ENCODE measurements around the gene GHR. TPM values are rescaled to one million over a fixed set of nuclear protein-coding genes. Genes with fewer than 3 reads are reported as not detected.
A peak's percentile ranks its signal among the peaks of the same experiment; 100 is the strongest.

GHR gene
- total RNA-seq, 1 experiment from 2014 or later: 60.6 TPM

GRCh38 chr5:42499016-42499415 is 75.8 kb downstream of the GHR start:
- in situ Hi-C loops (cut with HindIII; ENCODE audit: low pct_unique_long_range_greater_than_20kb, low sequenced_read_pairs): no loop called here
- DNase-seq (ENCODE audit: low read depth, low spot score): no peak

GRCh38 chr5:42500003-42500599 is 76.9 kb downstream of the GHR start:
- no peak for DNase-seq (ENCODE audit: low read depth, low spot score)
- in situ Hi-C loops (cut with HindIII; ENCODE audit: low pct_unique_long_range_greater_than_20kb, low sequenced_read_pairs): no loop called here

GRCh38 chr5:42502613-42503470 is 79.6 kb downstream of the GHR start:
- in situ Hi-C loops (cut with HindIII; ENCODE audit: low pct_unique_long_range_greater_than_20kb, low sequenced_read_pairs): no loop called here
- DNase-seq (ENCODE audit: low read depth, low spot score): no peak

GRCh38 chr5:42506662-42507061 is 83.4 kb downstream of the GHR start:
- in situ Hi-C loops (cut with HindIII; ENCODE audit: low pct_unique_long_range_greater_than_20kb, low sequenced_read_pairs): no loop called here
- DNase-seq (ENCODE audit: low read depth, low spot score): no peak

GRCh38 chr5:42507451-42508097 is 84.3 kb downstream of the GHR start:
- in situ Hi-C loops (cut with HindIII; ENCODE audit: low pct_unique_long_range_greater_than_20kb, low sequenced_read_pairs): no loop called here
- no peak for DNase-seq (ENCODE audit: low read depth, low spot score)

- no peak for DNase-seq (ENCODE audit: low read depth, low spot score)
- in situ Hi-C loops (cut with HindIII; ENCODE audit: low pct_unique_long_range_greater_than_20kb, low sequenced_read_pairs): no loop called here
Observed at GRCh38 chr5:42513246-42513645, 90.0 kb downstream of the GHR start.

GRCh38 chr5:42514754-42515153 is 91.5 kb downstream of the GHR start:
- in situ Hi-C loops (cut with HindIII; ENCODE audit: low pct_unique_long_range_greater_than_20kb, low sequenced_read_pairs): no loop called here
- DNase-seq (ENCODE audit: low read depth, low spot score): peak; percentile 50

- in situ Hi-C loops (cut with HindIII; ENCODE audit: low pct_unique_long_range_greater_than_20kb, low sequenced_read_pairs): no loop called here
- DNase-seq (ENCODE audit: low read depth, low spot score): no peak
Observed at GRCh38 chr5:42515504-42515903, 92.3 kb downstream of the GHR start.

- in situ Hi-C loops (cut with HindIII; ENCODE audit: low pct_unique_long_range_greater_than_20kb, low sequenced_read_pairs): no loop called here
- DNase-seq (ENCODE audit: low read depth, low spot score): no peak
Observed at GRCh38 chr5:42516282-42517042, 93.2 kb downstream of the GHR start.

GRCh38 chr5:42517164-42517563 is 93.9 kb downstream of the GHR start:
- in situ Hi-C loops (cut with HindIII; ENCODE audit: low pct_unique_long_range_greater_than_20kb, low sequenced_read_pairs): no loop called here
- DNase-seq (ENCODE audit: low read depth, low spot score): no peak

GRCh38 chr5:42518595-42519221 is 95.5 kb downstream of the GHR start:
- in situ Hi-C loops (cut with HindIII; ENCODE audit: low pct_unique_long_range_greater_than_20kb, low sequenced_read_pairs): no loop called here
- DNase-seq (ENCODE audit: low read depth, low spot score): no peak

GRCh38 chr5:42520203-42520602 is 97.0 kb downstream of the GHR start:
- in situ Hi-C loops (cut with HindIII; ENCODE audit: low pct_unique_long_range_greater_than_20kb, low sequenced_read_pairs): no loop called here
- peak; percentile 69 for DNase-seq (ENCODE audit: low read depth, low spot score)

GRCh38 chr5:42520957-42521356 is 97.7 kb downstream of the GHR start:
- DNase-seq (ENCODE audit: low read depth, low spot score): peak; percentile 97
- in situ Hi-C loops (cut with HindIII; ENCODE audit: low pct_unique_long_range_greater_than_20kb, low sequenced_read_pairs): no loop called here

GRCh38 chr5:42521406-42521805 is 98.2 kb downstream of the GHR start:
- no peak for DNase-seq (ENCODE audit: low read depth, low spot score)
- in situ Hi-C loops (cut with HindIII; ENCODE audit: low pct_unique_long_range_greater_than_20kb, low sequenced_read_pairs): no loop called here

GRCh38 chr5:42522783-42523182 is 99.5 kb downstream of the GHR start:
- in situ Hi-C loops (cut with HindIII; ENCODE audit: low pct_unique_long_range_greater_than_20kb, low sequenced_read_pairs): no loop called here
- no peak for DNase-seq (ENCODE audit: low read depth, low spot score)

- no peak for DNase-seq (ENCODE audit: low read depth, low spot score)
- in situ Hi-C loops (cut with HindIII; ENCODE audit: low pct_unique_long_range_greater_than_20kb, low sequenced_read_pairs): no loop called here
Observed at GRCh38 chr5:42526179-42526578, 102.9 kb downstream of the GHR start.

- in situ Hi-C loops (cut with HindIII; ENCODE audit: low pct_unique_long_range_greater_than_20kb, low sequenced_read_pairs): no loop called here
- peak; percentile 41 for DNase-seq (ENCODE audit: low read depth, low spot score)
Observed at GRCh38 chr5:42531611-42532010, 108.4 kb downstream of the GHR start.

- DNase-seq (ENCODE audit: low read depth, low spot score): no peak
- in situ Hi-C loops (cut with HindIII; ENCODE audit: low pct_unique_long_range_greater_than_20kb, low sequenced_read_pairs): no loop called here
Observed at GRCh38 chr5:42542106-42542505, 118.9 kb downstream of the GHR start.
